Mesendoderm (in vitro differentiated cells): ENCODE data around the gene ALPL.

Source experiments
- DNase-seq: peaks from one replicate; pipeline ENCODE4 v3.0.0; 2013
- H2AK5ac ChIP-seq: 2 replicates; pipeline ENCODE4 v1.6.1; 2013; ENCODE audit warnings: low read length, inconsistent platforms
- H2BK120ac ChIP-seq: 2 replicates; pipeline ENCODE4 v1.6.1; 2013; ENCODE audit warnings: low read depth, mild to moderate bottlenecking, low read length, moderate library complexity, mixed read lengths
- H2BK15ac ChIP-seq: replicated peaks from 2 replicates; pipeline ENCODE4 v1.6.1; 2013; ENCODE audit warnings: low read depth, mild to moderate bottlenecking, moderate library complexity
- H2BK5ac ChIP-seq: 2 replicates; pipeline ENCODE4 v1.6.1; 2013; ENCODE audit warnings: low read length, inconsistent platforms
- H3K18ac ChIP-seq: 2 replicates; pipeline ENCODE4 v1.6.1; 2013; ENCODE audit warnings: mild to moderate bottlenecking, low read length, mixed read lengths
- H3K23ac ChIP-seq: one replicate; pipeline ENCODE4 v1.6.1; 2013; ENCODE audit warnings: low read length
- H3K27ac ChIP-seq: 2 replicates; pipeline ENCODE4 v1.5.1; 2013; ENCODE audit warnings: low read depth, mild to moderate bottlenecking, inconsistent platforms, low read length, moderate library complexity
- H3K27me3 ChIP-seq: 2 replicates; pipeline ENCODE4 v1.6.1; 2013; ENCODE audit warnings: low read length, control low read depth, mild to moderate bottlenecking, inconsistent platforms; ENCODE audit not compliant: insufficient read depth, poor library complexity
- H3K36me3 ChIP-seq: 2 replicates; pipeline ENCODE4 v1.6.1; 2013; ENCODE audit warnings: low read length, inconsistent platforms; ENCODE audit not compliant: control insufficient read depth, insufficient read depth
- H3K4ac ChIP-seq: one replicate; pipeline ENCODE4 v1.6.1; 2013; ENCODE audit warnings: low read depth, mild to moderate bottlenecking, low read length, moderate library complexity
- H3K4me1 ChIP-seq: 2 replicates; pipeline ENCODE4 v1.6.1; 2013; ENCODE audit warnings: low read depth, low read length, inconsistent platforms; ENCODE audit not compliant: control insufficient read depth
- H3K4me2 ChIP-seq: 2 replicates; pipeline ENCODE4 v1.6.1; 2013; ENCODE audit warnings: low read length
- H3K4me3 ChIP-seq: 2 replicates; pipeline ENCODE4 v1.5.1; 2013; ENCODE audit warnings: mild to moderate bottlenecking, low read length
- H3K56ac ChIP-seq: one replicate; pipeline ENCODE4 v1.6.1; 2013; ENCODE audit warnings: low read length
- H3K79me1 ChIP-seq: 2 replicates; pipeline ENCODE4 v1.6.1; 2013; ENCODE audit warnings: low read length, inconsistent platforms
- H3K79me2 ChIP-seq: 2 replicates; pipeline ENCODE4 v1.6.1; 2013; ENCODE audit warnings: mild to moderate bottlenecking, low read length; ENCODE audit not compliant: control insufficient read depth, insufficient read depth
- H3K9ac ChIP-seq: 2 replicates; pipeline ENCODE4 v1.6.1; 2013; ENCODE audit warnings: low read length, inconsistent platforms
- H4K5ac ChIP-seq: one replicate; pipeline ENCODE4 v1.6.1; 2013; ENCODE audit warnings: low read length
- H4K8ac ChIP-seq: one replicate; pipeline ENCODE4 v1.6.1; 2013; ENCODE audit warnings: low read depth, mild to moderate bottlenecking, control low read depth, low read length, moderate library complexity
- WGBS: extraction: QIAGEN DNeasy Blood & Tissue Kit; methylation state at CpG from one replicate; pipeline ENCODE4 v1.1.7; 2013; ENCODE audit warnings: low lambda C conversion rate, missing lambda C conversion rate; ENCODE audit not compliant: insufficient coverage; ENCODE audit errors: extremely low coverage; 5-methylcytosine and 5-hydroxymethylcytosine counted together

ALPL gene

DNA sequence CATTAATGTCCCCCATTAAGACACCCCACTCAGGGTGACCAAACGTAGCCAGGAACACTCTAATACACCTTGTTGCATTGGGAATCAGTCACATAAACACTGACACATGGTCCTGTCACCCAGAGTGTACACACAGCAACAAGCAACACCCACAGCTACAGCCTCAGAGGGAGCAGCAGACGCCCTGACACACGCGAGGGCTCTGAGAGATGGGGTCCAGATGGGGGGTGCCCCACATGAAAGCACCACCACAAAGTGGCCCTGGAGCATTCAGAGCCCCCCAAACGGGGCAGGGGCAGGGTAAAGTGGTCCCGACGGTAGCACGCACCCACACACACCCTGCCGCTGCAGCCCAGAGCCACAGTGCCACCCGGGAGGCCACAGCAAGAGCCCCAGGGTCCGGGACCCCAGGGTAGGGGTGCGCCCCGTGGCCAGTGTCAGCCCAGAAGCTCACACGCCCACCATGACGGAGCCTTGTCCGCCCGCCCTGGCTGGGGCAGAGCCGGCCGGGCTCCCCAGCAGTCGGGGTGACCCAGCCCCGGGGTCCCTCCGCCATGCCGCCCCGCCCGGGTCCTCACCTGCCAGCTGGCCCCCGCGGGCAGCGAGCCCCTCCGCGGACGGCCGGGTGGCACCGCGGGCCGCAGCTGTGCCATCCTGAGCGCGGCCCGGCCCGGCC is 112.7 kb downstream of the ALPL start:
- H4K5ac ChIP-seq = no peak overlapping the region
- no peak overlapping the region for H2BK15ac ChIP-seq
- H3K27me3 ChIP-seq = no peaks in the 10 kb centered on the region
- no peak overlapping the region for H3K23ac ChIP-seq
- H4K8ac ChIP-seq = no peak overlapping the region
- peak overlapping the region; percentile 44 for H3K9ac ChIP-seq
- no peak overlapping the region for H2AK5ac ChIP-seq
- no peak overlapping the region for H3K27ac ChIP-seq
- H3K4me3 ChIP-seq = peak overlapping the region; percentile 9
- no peak overlapping the region for H3K4ac ChIP-seq
- no peak overlapping the region for H3K18ac ChIP-seq
- no peak for DNase-seq
- H2BK5ac ChIP-seq = no peak overlapping the region
- H3K36me3 ChIP-seq = no peaks in the 10 kb centered on the region
- H3K4me1 ChIP-seq = peaks cover 7% of the 10 kb centered on the region
- H2BK120ac ChIP-seq = no peak overlapping the region
- peak overlapping the region; percentile 54 for H3K56ac ChIP-seq
- no peaks in the 10 kb centered on the region for H3K79me1 ChIP-seq
- no peaks in the 10 kb centered on the region for H3K79me2 ChIP-seq
- H3K4me2 ChIP-seq = peak overlapping the region; percentile 48
- no CpG with 5 or more reads among the region's 39 CpGs for WGBS

DNA sequence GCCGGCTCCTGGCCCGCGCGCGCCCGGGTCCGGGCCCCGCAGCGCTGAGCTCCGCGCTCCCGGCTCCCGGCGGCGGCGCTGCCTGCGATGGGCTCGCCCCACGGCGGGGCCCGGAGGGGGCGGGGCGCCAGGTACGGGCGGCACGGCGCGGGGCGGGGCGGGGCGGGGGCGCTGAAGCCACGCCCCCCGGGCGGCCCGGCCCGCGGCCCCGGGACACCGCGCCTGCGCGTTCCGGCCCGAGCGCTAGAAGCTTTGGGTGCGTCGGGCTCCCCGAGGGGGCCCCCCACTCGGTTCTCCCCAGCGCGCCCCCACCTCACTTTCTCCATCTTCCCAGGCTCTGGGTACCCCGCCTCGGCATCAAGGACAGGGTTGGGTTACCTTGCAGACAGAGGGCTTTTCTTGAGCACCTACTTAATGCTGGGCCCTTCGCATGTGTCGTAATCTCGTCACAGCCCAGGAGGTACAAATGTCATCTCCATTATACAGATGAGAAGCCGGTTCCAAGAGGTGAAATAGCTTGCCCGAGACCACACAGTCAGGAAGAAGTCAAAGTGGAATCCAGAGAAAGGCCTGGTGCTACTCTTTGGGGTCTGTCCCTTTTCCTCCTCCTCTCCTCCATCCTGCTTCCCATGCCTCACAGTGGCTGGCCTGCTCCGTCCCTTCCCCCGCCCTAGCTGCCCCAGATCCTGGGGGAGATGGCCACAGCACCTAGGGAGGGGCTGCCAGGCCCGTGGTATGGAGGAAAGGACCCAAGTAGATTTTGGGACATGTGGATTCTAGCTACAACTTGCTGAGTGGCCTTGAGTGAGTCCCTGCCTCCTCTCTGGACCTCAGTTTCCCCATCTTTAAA is 113.5 kb downstream of the ALPL start:
- Histone ChIP-seq H3K23ac (no peak overlapping the region), H3K4ac (no peak overlapping the region), H2AK5ac (no peak overlapping the region), H3K79me1 (no peaks in the 10 kb centered on the region), H3K79me2 (no peaks in the 10 kb centered on the region), H2BK5ac (no peak overlapping the region), H3K4me3 (peak overlapping the region; percentile 9), H3K4me1 (peaks cover 7% of the 10 kb centered on the region), H4K8ac (no peak overlapping the region), H3K27me3 (no peaks in the 10 kb centered on the region), H3K27ac (no peak overlapping the region), H4K5ac (no peak overlapping the region), H2BK15ac (no peak overlapping the region), H3K56ac (peak overlapping the region; percentile 76), H3K18ac (no peak overlapping the region), H3K9ac (peak overlapping the region; percentile 60), H2BK120ac (no peak overlapping the region), H3K4me2 (peak overlapping the region; percentile 66), H3K36me3 (no peaks in the 10 kb centered on the region)
- DNase-seq = no peak
- no CpG with 5 or more reads among the region's 62 CpGs for WGBS

DNA sequence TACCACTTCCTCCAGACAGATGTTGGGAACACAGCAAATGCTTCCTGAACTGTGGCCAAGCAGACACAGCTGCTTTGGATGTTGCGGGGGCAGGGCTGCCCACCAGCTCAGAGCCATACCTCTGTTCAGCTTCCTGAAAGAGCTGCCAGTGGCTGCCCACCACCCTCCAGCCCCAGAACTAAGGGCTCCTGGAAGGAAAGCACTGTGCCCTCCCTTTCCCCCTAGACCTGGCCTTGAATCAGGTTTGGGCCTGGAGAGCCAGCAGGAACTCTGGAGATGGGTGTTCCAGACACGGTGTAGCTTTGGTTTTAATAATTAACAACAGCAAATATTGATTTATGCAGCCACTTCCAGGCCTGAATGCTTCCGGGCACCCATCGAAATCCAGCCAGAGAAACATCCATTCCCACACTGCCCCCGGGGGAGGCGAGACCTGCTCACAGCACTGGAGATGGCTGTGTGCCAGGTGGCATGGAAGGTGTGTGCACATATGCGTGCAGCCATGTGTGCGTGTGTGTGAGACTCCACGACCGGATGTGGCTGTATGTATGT is 114.3 kb downstream of the ALPL start:
- Histone ChIP-seq H3K9ac (no peak overlapping the region), H3K4me1 (peaks cover 7% of the 10 kb centered on the region), H3K4me2 (no peak overlapping the region), H3K4me3 (no peak overlapping the region), H3K18ac (no peak overlapping the region), H3K56ac (no peak overlapping the region), H3K27me3 (no peaks in the 10 kb centered on the region), H2AK5ac (no peak overlapping the region), H2BK120ac (no peak overlapping the region), H3K4ac (no peak overlapping the region), H2BK5ac (no peak overlapping the region), H4K5ac (no peak overlapping the region), H3K79me1 (no peaks in the 10 kb centered on the region), H3K23ac (no peak overlapping the region), H4K8ac (no peak overlapping the region), H3K79me2 (no peaks in the 10 kb centered on the region), H3K36me3 (no peaks in the 10 kb centered on the region), H3K27ac (no peak overlapping the region), H2BK15ac (no peak overlapping the region)
- WGBS = no CpG with 5 or more reads among the region's 10 CpGs
- no peak for DNase-seq

DNA sequence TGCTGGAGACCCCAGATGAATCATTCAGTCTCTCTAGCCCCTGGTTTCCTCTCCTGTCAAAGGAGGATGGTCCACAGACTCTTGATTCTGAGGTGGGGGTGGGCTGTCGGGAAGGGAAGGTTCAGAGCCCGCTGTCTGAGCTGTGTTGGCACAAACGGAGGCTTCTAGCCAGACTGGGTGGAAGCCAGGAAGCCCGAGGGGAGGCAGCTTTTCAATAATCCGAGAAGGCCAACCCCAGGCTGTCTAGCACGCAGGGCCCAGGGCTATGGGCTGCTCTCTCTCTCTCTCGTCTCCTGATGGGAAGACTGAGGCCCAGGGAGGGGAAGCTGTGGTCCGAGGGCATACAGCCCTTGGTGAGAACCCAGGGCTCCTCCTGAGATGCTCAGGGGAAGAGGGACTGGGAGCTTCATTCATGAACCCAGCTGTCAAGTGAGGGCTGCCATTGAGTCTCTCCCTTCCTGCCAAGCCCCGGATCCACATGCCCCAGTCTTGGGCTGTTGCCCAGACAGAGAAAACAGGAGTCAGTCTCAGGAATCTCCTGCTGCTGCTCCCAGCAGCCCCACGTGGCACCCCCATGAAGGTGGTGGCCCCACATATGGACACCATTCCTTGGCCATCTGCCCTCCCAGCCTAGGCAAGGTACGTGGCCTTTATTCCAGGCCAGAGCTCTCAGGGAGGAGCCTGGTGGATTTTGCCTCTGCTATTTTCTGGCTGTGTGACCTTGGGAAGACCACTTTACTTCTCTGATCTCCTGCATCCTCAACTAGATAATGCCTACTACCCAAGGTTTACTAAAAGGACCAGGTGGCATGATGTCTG is 115.6 kb downstream of the ALPL start:
- no CpG with 5 or more reads among the region's 11 CpGs for WGBS
- Histone ChIP-seq H3K79me1 (no peaks in the 10 kb centered on the region), H3K18ac (no peak overlapping the region), H3K79me2 (no peaks in the 10 kb centered on the region), H4K8ac (no peak overlapping the region), H3K27ac (no peak overlapping the region), H4K5ac (no peak overlapping the region), H3K23ac (no peak overlapping the region), H3K4me1 (peaks cover 5% of the 10 kb centered on the region), H2BK15ac (no peak overlapping the region), H3K27me3 (no peaks in the 10 kb centered on the region), H2BK120ac (no peak overlapping the region), H3K4me3 (no peak overlapping the region), H2BK5ac (no peak overlapping the region), H3K4ac (no peak overlapping the region), H3K36me3 (no peaks in the 10 kb centered on the region), H2AK5ac (no peak overlapping the region), H3K56ac (no peak overlapping the region), H3K9ac (no peak overlapping the region), H3K4me2 (no peak overlapping the region)
- no peak for DNase-seq

DNA sequence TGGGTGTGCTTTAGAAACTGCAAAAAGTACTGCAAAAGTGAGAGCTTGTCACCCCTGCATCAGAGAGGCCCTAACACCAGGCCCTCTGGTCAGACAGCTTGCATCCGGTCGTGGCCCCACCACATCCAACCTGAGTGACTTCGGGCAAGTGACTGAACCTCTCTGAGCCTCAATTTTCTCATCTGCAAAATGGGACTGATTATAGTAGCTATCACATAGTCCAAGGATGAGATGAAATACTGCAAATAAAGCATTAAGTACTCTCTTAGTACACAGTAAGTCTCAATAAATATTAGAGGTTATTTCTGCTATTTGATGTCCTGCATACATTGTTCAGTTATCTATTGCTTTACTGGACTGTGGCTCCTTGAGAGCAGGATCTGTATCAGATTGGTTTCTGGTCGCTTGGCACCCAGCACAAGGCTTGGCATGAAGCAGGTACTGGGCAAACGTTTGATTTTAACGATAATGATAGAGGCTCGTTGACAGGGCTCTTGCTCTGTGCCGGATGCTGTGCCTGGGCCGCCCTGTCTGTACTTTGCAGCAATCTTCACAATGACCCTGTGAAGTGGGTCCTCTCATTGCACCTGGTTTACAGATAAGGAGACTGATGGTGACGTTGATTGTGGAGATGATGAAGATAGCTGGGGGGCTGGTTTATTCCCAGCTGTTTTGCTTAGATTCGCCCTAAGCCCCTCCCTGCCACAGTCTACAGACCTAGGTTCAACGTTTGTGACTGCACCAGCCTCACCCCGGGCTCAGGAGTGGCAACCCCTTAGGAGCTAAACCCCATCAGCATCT is 116.4 kb downstream of the ALPL start:
- no peak overlapping the region for H3K4ac ChIP-seq
- H4K8ac ChIP-seq = no peak overlapping the region
- no peak overlapping the region for H4K5ac ChIP-seq
- no peak overlapping the region for H3K56ac ChIP-seq
- H3K23ac ChIP-seq = no peak overlapping the region
- peaks cover 6% of the 10 kb centered on the region for H3K4me1 ChIP-seq
- H2AK5ac ChIP-seq = no peak overlapping the region
- no peaks in the 10 kb centered on the region for H3K27me3 ChIP-seq
- DNase-seq = no peak
- H3K4me2 ChIP-seq = no peak overlapping the region
- H3K4me3 ChIP-seq = no peak overlapping the region
- no CpG with 5 or more reads among the region's 13 CpGs for WGBS
- no peaks in the 10 kb centered on the region for H3K79me2 ChIP-seq
- H2BK5ac ChIP-seq = no peak overlapping the region
- H3K9ac ChIP-seq = no peak overlapping the region
- no peak overlapping the region for H2BK120ac ChIP-seq
- no peak overlapping the region for H3K27ac ChIP-seq
- no peaks in the 10 kb centered on the region for H3K79me1 ChIP-seq
- H3K18ac ChIP-seq = no peak overlapping the region
- H3K36me3 ChIP-seq = no peaks in the 10 kb centered on the region
- H2BK15ac ChIP-seq = no peak overlapping the region
